Testis (tissue), 2 donors: Measurements from ENCODE around the gene GATAD2A.

Source experiments
- CTCF ChIP-seq, 3 experiments: fragments of 450-650 bp in 2 of 3; fragments of 200-600 bp in 1 of 3; sonication (generic) in 1 of 3; IDR thresholded peaks; one replicate each; pipeline ENCODE4 v1.5.1; 2016 to 2019; ENCODE audit warnings: antibody characterized with exemption in 3 of 3, mild to moderate bottlenecking in 2 of 3, moderate library complexity in 1 of 3
- POLR2A ChIP-seq: fragments of 450-650 bp; IDR thresholded peaks from one replicate; pipeline ENCODE4 v1.6.1; 2017; ENCODE audit warnings: antibody characterized with exemption, mild to moderate bottlenecking, moderate library complexity

DNA sequence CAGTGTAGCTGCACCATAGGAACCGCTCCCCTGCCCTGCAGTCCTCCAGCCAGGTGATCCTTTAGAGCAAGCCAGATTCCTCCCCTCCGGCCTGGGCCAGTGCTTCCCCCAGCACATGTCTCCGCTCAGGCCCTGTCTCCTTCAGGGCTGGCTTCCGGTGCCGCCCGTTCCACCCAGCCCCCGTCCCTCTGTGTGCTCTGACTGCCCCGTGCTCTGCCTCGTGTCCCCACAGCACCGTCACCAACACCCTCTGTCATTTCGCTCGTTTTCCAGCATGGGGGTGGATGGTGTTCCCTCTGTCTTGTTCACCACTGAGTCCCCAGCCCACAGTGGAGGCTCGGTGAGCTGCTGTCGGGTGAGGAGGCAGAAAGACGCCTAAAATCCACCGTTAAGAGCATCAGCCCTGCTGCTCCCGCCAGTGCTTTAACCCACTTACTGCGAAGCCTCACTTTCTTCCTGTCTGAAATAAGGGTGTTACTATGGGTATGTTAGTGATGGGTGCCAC, 55.3 kb downstream of the GATAD2A start:
- no peak for TF ChIP-seq CTCF (IDR thresholded peaks at IDR 0.05)
- TF ChIP-seq POLR2A = no peak
